ENCODE results near the gene ZCCHC17. TPM values are rescaled to one million over a fixed set of nuclear protein-coding genes. Genes with fewer than 3 reads are reported as not detected.
A peak's percentile ranks its signal among the peaks of the same experiment; 100 is the strongest.
"Not testable (repeated sequence)": the region's sequence is repeated elsewhere in the genome, so short reads cannot be mapped to it uniquely, and the experiment has no call there.

ZCCHC17 gene
- total and polyA plus RNA-seq, 7 donors, result 9.6 to 48.8 (median 16.4) TPM

GRCh38 chr1:31380181-31380580 is 83.3 kb downstream of the ZCCHC17 start:
- H3K4me3 ChIP-seq, result no peak overlapping the region
- H3K27ac ChIP-seq, result peak overlapping the region; percentile 89
- ATAC-seq, result peak; percentile 25 to 66 (median 53)
- WGBS, 3 donors, result 18 to 40% (median 36%) methylated on average over 3 of the region's 3 CpGs
- peaks cover 56% of the 10 kb centered on the region for H3K4me1 ChIP-seq
- H3K9me3 ChIP-seq, result no peaks in the 10 kb centered on the region
- TF ChIP-seq CTCF (IDR thresholded peaks at IDR 0.05), result no peak
- no peaks in the 10 kb centered on the region for H3K36me3 ChIP-seq (ENCODE audit: insufficient read depth in 1 of 2, low read depth in 1 of 2)
- intact Hi-C loops (cut with DNase I), result loop anchor here (5.0 kb wide), 1 partner anchor 42 kb away; no protein-coding TSS in a partner anchor
- peak; percentile 64 to 88 for DNase-seq
- H3K27me3 ChIP-seq (ENCODE audit: insufficient read depth in 3 of 3, low read length in 2 of 3), result no peaks in the 10 kb centered on the region

GRCh38 chr1:31381394-31382294 is 84.8 kb downstream of the ZCCHC17 start:
- peak; percentile 70 to 89 for DNase-seq
- Histone ChIP-seq H3K9me3 (no peaks in the 10 kb centered on the region), H3K4me3 (no peak overlapping the region), H3K27me3 (ENCODE audit: insufficient read depth in 3 of 3, low read length in 2 of 3) (no peaks in the 10 kb centered on the region), H3K4me1 (peaks cover 59% of the 10 kb centered on the region), H3K36me3 (ENCODE audit: insufficient read depth in 1 of 2, low read depth in 1 of 2) (no peaks in the 10 kb centered on the region), H3K27ac (peak overlapping the region; percentile 89)
- intact Hi-C loops (cut with DNase I), result loop anchor here (5.0 kb wide), 1 partner anchor 41 kb away; no protein-coding TSS in a partner anchor
- peak; percentile 83 to 87 (median 84) for ATAC-seq
- no peak for TF ChIP-seq CTCF (IDR thresholded peaks at IDR 0.05)
- WGBS, 3 donors, result 32 to 37% (median 35%) methylated on average over 6 of the region's 6 CpGs

- ATAC-seq (peak; percentile 5 to 43 (median 28)), DNase-seq (peak in 1 of 2 donors; percentile 36)
- intact Hi-C loops (cut with DNase I), result loop anchor here (5.0 kb wide), 1 partner anchor 40 kb away; no protein-coding TSS in a partner anchor
- peaks cover 59% of the 10 kb centered on the region for H3K4me1 ChIP-seq
- H3K36me3 ChIP-seq (ENCODE audit: insufficient read depth in 1 of 2, low read depth in 1 of 2), result no peaks in the 10 kb centered on the region
- no peaks in the 10 kb centered on the region for H3K9me3 ChIP-seq
- H3K27me3 ChIP-seq (ENCODE audit: insufficient read depth in 3 of 3, low read length in 2 of 3), result no peaks in the 10 kb centered on the region
- no peak for TF ChIP-seq CTCF (IDR thresholded peaks at IDR 0.05)
- WGBS, 3 donors, result 44 to 63% (median 59%) methylated on average over 3 of the region's 3 CpGs
- peak overlapping the region; percentile 89 for H3K27ac ChIP-seq
- H3K4me3 ChIP-seq, result no peak overlapping the region
Measured at GRCh38 chr1:31382379-31382989, 85.7 kb downstream of the ZCCHC17 start.

- Histone ChIP-seq H3K9me3 (no peaks in the 10 kb centered on the region), H3K27me3 (ENCODE audit: insufficient read depth in 3 of 3, low read length in 2 of 3) (no peaks in the 10 kb centered on the region), H3K27ac (peak overlapping the region; percentile 89), H3K36me3 (ENCODE audit: insufficient read depth in 1 of 2, low read depth in 1 of 2) (no peaks in the 10 kb centered on the region), H3K4me1 (peaks cover 59% of the 10 kb centered on the region), H3K4me3 (no peak overlapping the region)
- DNase-seq (no peak), ATAC-seq (no peak)
- TF ChIP-seq CTCF (IDR thresholded peaks at IDR 0.05), result no peak
- intact Hi-C loops (cut with DNase I), result loop anchor here (5.0 kb wide), 1 partner anchor 38 kb away; no protein-coding TSS in a partner anchor
- 82 to 94% (median 85%) methylated on average over 1 of the region's 1 CpG for WGBS, 3 donors
Measured at GRCh38 chr1:31383967-31384366, 87.1 kb downstream of the ZCCHC17 start.

- H3K4me3 ChIP-seq; H3K9me3 ChIP-seq; intact Hi-C loops (cut with DNase I); H3K36me3 ChIP-seq (ENCODE audit: insufficient read depth in 1 of 2, low read depth in 1 of 2); H3K27ac ChIP-seq; ATAC-seq; DNase-seq; H3K27me3 ChIP-seq (ENCODE audit: insufficient read depth in 3 of 3, low read length in 2 of 3): not testable (repeated sequence)
- 71 to 76% (median 72%) methylated on average over 8 of the region's 8 CpGs for WGBS, 3 donors
- peaks cover 39% of the 10 kb centered on the region for H3K4me1 ChIP-seq
Measured at GRCh38 chr1:31386576-31387243, 89.9 kb downstream of the ZCCHC17 start.

All from psoas muscle (tissue), 8 donors.